H9 (cell line): Measurements from ENCODE around the gene ROBO1. TPM values are rescaled to one million over a fixed set of nuclear protein-coding genes. Genes with fewer than 3 reads are reported as not detected.

ENCODE experiments used
- DNase-seq: peaks from one replicate; pipeline ENCODE4 v3.0.0-alpha.2; 2017
- H2AFZ ChIP-seq: one replicate; pipeline ENCODE4 v1.6.1; 2013; ENCODE audit warnings: mild to moderate bottlenecking, low read length, control low read depth, moderate library complexity
- H2AK5ac ChIP-seq: 2 replicates; pipeline ENCODE4 v1.6.1; 2013; ENCODE audit warnings: low read length, control low read depth, mixed read lengths; ENCODE audit not compliant: insufficient read length
- H2BK120ac ChIP-seq: one replicate; pipeline ENCODE4 v1.6.1; 2013; ENCODE audit warnings: low read depth, mild to moderate bottlenecking, low read length, control low read depth, inconsistent platforms; ENCODE audit not compliant: poor library complexity, severe bottlenecking
- H2BK12ac ChIP-seq: 2 replicates; pipeline ENCODE4 v1.6.1; 2013; ENCODE audit warnings: low read length, control low read depth, mixed read lengths, low read depth; ENCODE audit not compliant: insufficient read length
- H2BK15ac ChIP-seq: 2 replicates; pipeline ENCODE4 v1.6.1; 2013; ENCODE audit warnings: low read depth, low read length, control low read depth
- H2BK20ac ChIP-seq: one replicate; pipeline ENCODE4 v1.6.1; 2013; ENCODE audit warnings: low read depth, mild to moderate bottlenecking, low read length, control low read depth, inconsistent platforms; ENCODE audit not compliant: poor library complexity, severe bottlenecking
- H2BK5ac ChIP-seq: 2 replicates; pipeline ENCODE4 v1.6.1; 2013; ENCODE audit warnings: low read length, control low read depth, mixed read lengths; ENCODE audit not compliant: insufficient read length
- H3K14ac ChIP-seq: 2 replicates; pipeline ENCODE4 v1.6.1; 2013; ENCODE audit warnings: low read length, control low read depth; ENCODE audit not compliant: insufficient read depth
- H3K18ac ChIP-seq: 2 replicates; pipeline ENCODE4 v1.6.1; 2013; ENCODE audit warnings: low read depth, mild to moderate bottlenecking, mixed read lengths, low read length, control low read depth; ENCODE audit not compliant: insufficient read length
- H3K23ac ChIP-seq: 2 replicates; pipeline ENCODE4 v1.6.1; 2013; ENCODE audit warnings: low read length, control low read depth, mixed read lengths, low read depth; ENCODE audit not compliant: insufficient read length
- H3K23me2 ChIP-seq: 2 replicates; pipeline ENCODE4 v1.6.1; 2013; ENCODE audit warnings: low read depth, mild to moderate bottlenecking, mixed read lengths, low read length, control low read depth; ENCODE audit not compliant: insufficient read length, poor library complexity, severe bottlenecking
- H3K27ac ChIP-seq: 2 replicates; pipeline ENCODE4 v1.5.1; 2013; ENCODE audit warnings: low read length, control low read depth, mixed read lengths, low read depth; ENCODE audit not compliant: insufficient read length
- H3K27me3 ChIP-seq: 2 replicates; pipeline ENCODE4 v1.6.1; 2013; ENCODE audit warnings: low read length, control low read depth, inconsistent platforms; ENCODE audit not compliant: insufficient read depth
- H3K4ac ChIP-seq: 2 replicates; pipeline ENCODE4 v1.6.1; 2013; ENCODE audit warnings: low read depth, mild to moderate bottlenecking, control low read depth, inconsistent platforms, low read length, moderate library complexity
- H3K4me1 ChIP-seq: 2 replicates; pipeline ENCODE4 v1.6.1; 2013; ENCODE audit warnings: low read length, control low read depth, inconsistent platforms; ENCODE audit not compliant: insufficient read depth
- H3K4me2 ChIP-seq: 2 replicates; pipeline ENCODE4 v1.6.1; 2013; ENCODE audit warnings: low read length, control low read depth, mixed read lengths; ENCODE audit not compliant: insufficient read length, insufficient read depth
- H3K56ac ChIP-seq: 2 replicates; pipeline ENCODE4 v1.6.1; 2013; ENCODE audit warnings: low read depth, mild to moderate bottlenecking, mixed read lengths, low read length, control low read depth; ENCODE audit not compliant: insufficient read length
- H3K79me1 ChIP-seq: 2 replicates; pipeline ENCODE4 v1.6.1; 2013; ENCODE audit warnings: low read depth, mild to moderate bottlenecking, moderate library complexity, low read length, control low read depth, inconsistent platforms; ENCODE audit not compliant: insufficient read depth, poor library complexity, severe bottlenecking
- H3K79me2 ChIP-seq: 2 replicates; pipeline ENCODE4 v1.6.1; 2013; ENCODE audit warnings: low read length, control low read depth, inconsistent platforms; ENCODE audit not compliant: insufficient read depth
- H3K9ac ChIP-seq: 2 replicates; pipeline ENCODE4 v1.6.1; 2013; ENCODE audit warnings: low read length, control low read depth, mixed read lengths; ENCODE audit not compliant: insufficient read length; ENCODE audit errors: extremely low read depth
- H3K9me3 ChIP-seq: one replicate; pipeline ENCODE4 v1.6.1; 2013; ENCODE audit warnings: low read depth, low read length, inconsistent platforms; ENCODE audit not compliant: control insufficient read depth
- H3T11ph ChIP-seq: one replicate; pipeline ENCODE4 v1.6.1; 2013; ENCODE audit warnings: mild to moderate bottlenecking, low read length, control low read depth, inconsistent platforms
- H4K20me1 ChIP-seq: one replicate; pipeline ENCODE4 v1.6.1; 2013; ENCODE audit not compliant: control insufficient read depth, insufficient read length, insufficient read depth
- H4K5ac ChIP-seq: 2 replicates; pipeline ENCODE4 v1.6.1; 2013; ENCODE audit warnings: low read depth, mild to moderate bottlenecking, mixed read lengths, low read length, control low read depth; ENCODE audit not compliant: insufficient read length
- H4K8ac ChIP-seq: replicated peaks from 2 replicates; pipeline ENCODE4 v1.6.1; 2013; ENCODE audit warnings: low read length, control low read depth, mixed read lengths, low read depth; ENCODE audit not compliant: insufficient read length
- H4K91ac ChIP-seq: 2 replicates; pipeline ENCODE4 v1.6.1; 2013; ENCODE audit warnings: low read depth, mild to moderate bottlenecking, moderate library complexity, mixed read lengths, low read length, control low read depth; ENCODE audit not compliant: insufficient read length
- H3K27ac Mint-ChIP-seq, 3 experiments: 2 replicates in 2 of 3; 3 replicates in 1 of 3; pipeline ENCODE4 v1.8.0; 2020 to 2021; ENCODE audit warnings: mixed read lengths in 3 of 3, mild to moderate bottlenecking in 1 of 3, moderate library complexity in 1 of 3
- H3K27me3 Mint-ChIP-seq: 2 replicates; pipeline ENCODE4 v1.8.0; 2021; ENCODE audit warnings: low read depth, mild to moderate bottlenecking, moderate library complexity, mixed read lengths
- H3K36me3 Mint-ChIP-seq, 3 experiments: 2 replicates in 2 of 3; 3 replicates in 1 of 3; pipeline ENCODE4 v1.8.0; 2020 to 2021; ENCODE audit warnings: low read depth in 3 of 3, mixed read lengths in 3 of 3; ENCODE audit not compliant: insufficient read depth in 1 of 3
- H3K4me1 Mint-ChIP-seq, 2 experiments: 2 replicates each; pipeline ENCODE4 v1.8.0; 2020; ENCODE audit warnings: mixed read lengths in 2 of 2
- H3K4me3 Mint-ChIP-seq, 2 experiments: 2 replicates in 1 of 2; 3 replicates in 1 of 2; pipeline ENCODE4 v1.8.0; 2020 to 2021; ENCODE audit warnings: mild to moderate bottlenecking in 2 of 2, mixed read lengths in 2 of 2, moderate library complexity in 1 of 2
- H3K9me3 Mint-ChIP-seq, 2 experiments: 2 replicates in 1 of 2; 3 replicates in 1 of 2; pipeline ENCODE4 v1.8.0; 2020; ENCODE audit warnings: mild to moderate bottlenecking in 2 of 2, mixed read lengths in 2 of 2, moderate library complexity in 1 of 2
- CTCF ChIP-seq: fragments of 200-600 bp; sonication (generic); conservative IDR thresholded peaks from 3 replicates; pipeline ENCODE4 v1.8.0; 2021; ENCODE audit warnings: antibody characterized with exemption, mild to moderate bottlenecking
- WGBS: extraction: QIAGEN DNeasy Blood & Tissue Kit; methylation state at CpG from one replicate; pipeline ENCODE4 v1.1.7; 2013; ENCODE audit warnings: missing lambda C conversion rate, low lambda C conversion rate, mixed read lengths; ENCODE audit not compliant: insufficient read length; ENCODE audit errors: extremely low coverage; 5-methylcytosine and 5-hydroxymethylcytosine counted together
- total RNA-seq: library from RNA; stranded (reverse); gene quantifications from 2 replicates; pipeline ENCODE4 v1.2.1, GENCODE V29; 2021

Gene ROBO1
- total RNA-seq, 1 experiment from 2014 or later, result 62.7 TPM

- Histone ChIP-seq H3K27me3 (no peaks in the 10 kb centered on the region), H3K56ac (no peak overlapping the region), H2AFZ (no peak overlapping the region), H2BK15ac (no peak overlapping the region), H3K18ac (no peak overlapping the region), H4K91ac (no peak overlapping the region), H3K14ac (no peak overlapping the region), H3K23me2 (no peaks in the 10 kb centered on the region), H3K9ac (no peak overlapping the region), H3K4ac (no peak overlapping the region), H4K8ac (no peak overlapping the region), H3T11ph (no peak overlapping the region), H3K9me3 (no peaks in the 10 kb centered on the region), H3K4me1 (no peaks in the 10 kb centered on the region; the same call in 1 of the 2 replicates), H3K79me1 (no peaks in the 10 kb centered on the region), H2BK20ac (no peak overlapping the region), H3K4me2 (no peak overlapping the region), H3K27ac (no peak overlapping the region), H4K5ac (no peak overlapping the region), H3K23ac (no peak overlapping the region), H2BK5ac (no peak overlapping the region), H2AK5ac (no peak overlapping the region), H4K20me1 (no peaks in the 10 kb centered on the region), H3K79me2 (no peaks in the 10 kb centered on the region), H2BK12ac (no peak overlapping the region), H2BK120ac (no peak overlapping the region)
- Mint-ChIP-seq H3K4me3 (no peak overlapping the region), H3K36me3 (no peaks in the 10 kb centered on the region), H3K4me1 (peaks cover 2 to 6% of the 10 kb centered on the region in 2 experiments; a peak in 3 of 4 replicates), H3K27me3 (no peaks in the 10 kb centered on the region), H3K9me3 (no peaks in the 10 kb centered on the region; a peak in 1 of 5 replicates), H3K27ac (no peak overlapping the region)
- TF ChIP-seq CTCF, result no peak
- DNase-seq, result no peak
- WGBS, result no CpG with 5 or more reads among the region's 4 CpGs
Observed at GRCh38 chr3:79515072-79515471, 252.7 kb downstream of the ROBO1 start.
